Fibroblast of skin of right biceps (primary cell): ENCODE measurements around the gene SPC24.
"Not testable (repeated sequence)": the region's sequence is repeated elsewhere in the genome, so short reads cannot be mapped to it uniquely, and the experiment has no call there.

Source experiments
- DNase-seq: peaks from one replicate; pipeline ENCODE4 v3.0.0-alpha.2; 2013

Gene SPC24

GRCh38 chr19:11160440-11160768, 4.8 kb upstream of the SPC24 start:
- not testable (repeated sequence) for DNase-seq

GRCh38 chr19:11159598-11160439, 4.2 kb upstream of the SPC24 start:
- no peak for DNase-seq

DNA sequence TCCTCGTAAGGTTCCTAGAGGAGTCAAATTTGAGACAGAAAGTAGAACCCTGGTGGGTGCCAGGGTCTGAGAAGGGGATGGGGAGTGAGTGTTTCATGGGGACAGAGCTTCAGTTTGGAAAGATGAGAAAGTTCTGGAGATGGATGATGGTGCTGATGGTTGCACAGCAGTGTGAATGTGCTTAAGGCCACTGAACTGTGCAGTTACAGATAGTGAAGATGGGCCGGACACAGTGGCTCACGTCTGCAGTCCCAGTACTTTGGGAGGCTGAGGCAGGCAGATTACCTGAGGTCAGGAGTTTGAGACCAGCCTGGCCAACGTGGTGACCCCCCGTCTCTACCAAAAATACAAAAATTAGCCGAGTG, 917 bp downstream of the SPC24 start:
- DNase-seq, result no peak

DNA sequence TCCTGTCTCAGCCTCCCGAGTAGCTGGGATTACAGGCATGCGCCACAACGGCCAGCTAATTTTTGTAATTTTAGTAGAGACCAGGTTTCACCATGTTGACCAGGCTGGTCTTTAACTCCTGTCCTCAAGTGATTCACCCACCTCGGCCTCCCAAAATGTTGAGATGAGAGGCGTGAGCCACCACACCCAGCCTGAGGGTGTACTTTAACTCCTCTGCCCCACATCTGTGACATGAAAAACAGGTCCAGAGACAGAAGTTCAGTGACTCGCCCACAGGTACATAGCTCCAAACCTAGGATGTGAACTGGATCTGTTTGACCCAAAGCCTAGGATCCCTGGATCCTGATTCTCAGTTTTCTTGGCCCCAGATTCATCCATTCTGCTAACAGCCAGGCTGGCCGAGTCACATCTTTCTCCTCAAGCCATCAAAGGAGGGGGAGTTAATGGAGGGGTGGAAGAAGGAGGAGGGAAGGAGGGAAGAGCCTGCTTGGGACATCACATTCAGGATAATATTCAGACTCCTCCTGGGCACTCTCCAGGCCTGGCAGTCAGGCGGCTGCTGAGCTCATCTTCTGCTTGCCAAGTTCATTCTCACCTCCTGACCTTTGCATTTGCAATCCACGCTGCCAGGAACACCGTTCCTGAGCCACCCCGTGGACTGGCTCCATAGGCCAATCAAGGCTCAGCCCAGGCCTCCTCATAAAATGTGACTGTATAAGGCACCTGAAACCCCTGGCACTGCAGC, 3.1 kb downstream of the SPC24 start:
- peak; percentile 27 for DNase-seq

DNA sequence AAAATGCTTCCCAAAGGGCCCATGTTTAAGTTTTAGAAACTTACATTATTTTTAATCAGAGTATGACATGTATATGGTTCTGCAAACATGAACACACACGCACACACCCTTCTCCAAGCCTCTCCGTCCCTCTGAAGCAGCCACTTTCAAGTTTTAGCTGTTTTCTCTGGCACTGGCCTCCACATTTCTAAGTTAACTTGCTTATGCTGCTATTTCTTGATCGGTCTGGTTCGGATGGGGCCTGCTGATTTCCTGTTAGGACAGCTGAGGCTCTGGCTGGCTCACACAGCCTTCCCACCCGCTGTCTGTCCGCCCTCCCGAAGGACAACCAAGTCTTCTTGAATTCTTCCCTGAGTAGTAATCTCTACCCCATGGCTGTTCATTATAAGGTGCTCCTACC, 4.4 kb downstream of the SPC24 start:
- no peak for DNase-seq

GRCh38 chr19:11148001-11148400, 7.6 kb downstream of the SPC24 start:
- DNase-seq, result no peak

DNA sequence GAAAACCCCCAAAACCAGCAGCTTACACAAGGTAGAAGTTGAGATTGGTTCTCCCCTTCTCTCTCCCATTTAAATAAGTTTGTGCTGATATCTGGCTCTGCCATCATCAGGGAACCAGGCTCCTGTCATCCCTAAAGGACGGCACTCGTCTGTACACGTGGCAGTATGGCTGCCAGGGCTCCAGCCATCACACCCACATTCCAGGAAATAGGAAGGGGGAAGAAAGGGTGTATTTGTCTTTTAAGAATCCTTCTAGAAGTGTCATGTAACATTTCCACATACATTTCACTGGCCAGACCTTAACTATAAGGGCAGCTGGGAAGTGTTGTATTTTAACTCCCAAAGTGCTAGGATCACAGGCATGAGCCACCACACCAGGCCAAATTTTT, 10.1 kb downstream of the SPC24 start:
- no peak for DNase-seq

DNA sequence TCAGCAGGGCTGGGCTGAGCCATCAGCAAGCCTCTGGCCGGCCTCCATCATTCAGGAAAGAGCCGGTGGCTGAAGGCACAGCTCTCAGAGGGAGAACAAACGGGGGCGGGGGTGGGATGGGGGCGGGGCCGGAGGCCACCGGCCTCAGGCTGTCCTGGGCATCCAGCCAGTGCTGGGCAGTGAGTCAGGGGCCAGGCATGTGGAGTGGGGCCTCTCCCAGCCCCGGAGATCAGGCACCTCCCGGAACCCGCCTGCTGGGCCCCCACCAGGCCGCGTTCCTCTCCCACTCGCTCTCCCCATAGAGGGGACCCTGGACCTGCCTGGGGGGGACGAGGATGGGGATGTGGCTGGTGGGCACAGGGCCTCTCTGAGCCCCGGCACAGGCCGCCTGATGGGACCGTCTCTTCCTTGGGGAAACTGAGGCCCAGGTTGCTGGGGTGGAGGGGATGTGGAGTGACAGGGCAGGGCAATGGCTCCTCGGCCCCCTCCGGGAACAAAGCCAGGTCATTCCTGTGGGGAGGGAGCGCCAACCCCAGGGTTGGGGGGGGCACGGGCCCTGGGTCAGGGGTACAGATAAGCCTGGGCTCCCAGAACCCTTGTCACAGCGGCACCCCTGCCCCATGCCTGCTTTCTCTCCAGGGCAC, 12.9 kb downstream of the SPC24 start:
- DNase-seq, result peak; percentile 95

DNA sequence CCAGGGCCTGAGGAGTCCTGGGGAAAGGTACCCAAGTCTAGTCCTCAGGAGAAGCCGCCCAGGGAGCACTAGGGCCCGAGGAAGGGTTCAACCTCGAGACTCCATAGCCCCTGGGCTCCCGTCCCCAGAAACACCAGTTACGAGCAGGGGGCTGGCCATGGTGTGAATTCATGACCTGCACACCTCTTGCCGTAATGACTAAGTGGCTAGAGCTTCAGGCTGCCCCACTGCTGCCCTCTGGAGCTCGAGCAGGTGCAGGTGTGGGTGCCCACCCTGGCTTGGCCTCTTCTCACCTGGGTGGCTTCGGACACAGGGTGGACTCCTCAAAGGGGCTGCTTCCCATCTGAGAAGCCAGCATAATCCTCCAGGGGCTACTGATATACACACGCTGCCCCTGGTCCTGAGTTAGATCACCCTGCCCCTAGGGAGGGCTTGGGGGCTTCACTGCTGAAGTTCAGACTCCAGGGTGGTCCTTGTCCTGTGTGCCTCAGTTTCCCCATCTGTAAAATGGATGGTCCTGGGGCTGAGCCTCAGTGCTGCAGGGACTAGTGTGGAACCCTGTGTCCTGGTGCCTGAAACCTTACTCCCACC, 13.6 kb downstream of the SPC24 start:
- no peak for DNase-seq

DNA sequence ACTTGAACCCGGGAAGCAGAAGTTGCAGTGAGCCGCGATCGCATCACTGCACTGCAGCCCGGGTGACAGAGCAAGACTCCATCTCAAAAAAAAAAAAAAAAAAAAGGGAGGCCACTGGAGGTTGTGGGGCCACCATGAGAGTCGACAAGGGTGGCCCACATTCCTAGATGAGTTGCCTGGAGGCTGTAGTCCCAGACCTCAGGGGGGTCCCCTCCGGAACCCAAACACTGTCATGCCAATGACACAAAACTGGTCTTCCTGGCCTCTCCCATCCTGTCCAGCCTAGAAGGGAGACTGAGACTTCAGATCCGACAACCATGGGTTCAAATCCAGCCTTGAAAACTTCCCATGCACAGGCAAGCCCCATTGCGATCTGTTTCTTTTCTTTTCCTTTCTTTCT, 14.7 kb downstream of the SPC24 start:
- DNase-seq, result no peak

DNA sequence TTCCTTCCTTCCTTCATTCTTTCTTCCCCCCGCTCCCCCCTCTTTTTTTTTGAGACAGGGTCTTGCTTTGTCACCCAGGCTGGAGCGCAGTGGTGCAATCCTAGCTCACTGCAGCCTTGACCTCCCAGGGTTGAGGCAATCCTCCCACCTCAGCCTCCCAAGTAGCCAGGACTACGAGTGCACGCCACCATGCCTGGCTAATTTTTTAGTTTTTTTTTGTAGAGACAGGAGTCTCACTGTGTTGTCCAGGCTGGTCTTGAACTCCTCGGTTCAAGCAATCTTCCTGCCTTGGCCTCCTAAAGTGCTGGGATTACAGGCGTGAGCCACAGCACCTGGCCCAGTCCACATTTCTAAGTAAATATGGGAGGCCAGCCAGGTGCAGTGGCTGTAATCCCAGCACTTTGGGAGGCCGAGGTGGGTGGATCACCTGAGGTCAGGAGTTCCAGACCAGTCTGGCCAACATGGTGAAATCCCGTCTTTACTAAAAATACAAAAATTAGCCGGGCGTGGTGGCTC, 15.5 kb downstream of the SPC24 start:
- DNase-seq, result not testable (repeated sequence)

DNA sequence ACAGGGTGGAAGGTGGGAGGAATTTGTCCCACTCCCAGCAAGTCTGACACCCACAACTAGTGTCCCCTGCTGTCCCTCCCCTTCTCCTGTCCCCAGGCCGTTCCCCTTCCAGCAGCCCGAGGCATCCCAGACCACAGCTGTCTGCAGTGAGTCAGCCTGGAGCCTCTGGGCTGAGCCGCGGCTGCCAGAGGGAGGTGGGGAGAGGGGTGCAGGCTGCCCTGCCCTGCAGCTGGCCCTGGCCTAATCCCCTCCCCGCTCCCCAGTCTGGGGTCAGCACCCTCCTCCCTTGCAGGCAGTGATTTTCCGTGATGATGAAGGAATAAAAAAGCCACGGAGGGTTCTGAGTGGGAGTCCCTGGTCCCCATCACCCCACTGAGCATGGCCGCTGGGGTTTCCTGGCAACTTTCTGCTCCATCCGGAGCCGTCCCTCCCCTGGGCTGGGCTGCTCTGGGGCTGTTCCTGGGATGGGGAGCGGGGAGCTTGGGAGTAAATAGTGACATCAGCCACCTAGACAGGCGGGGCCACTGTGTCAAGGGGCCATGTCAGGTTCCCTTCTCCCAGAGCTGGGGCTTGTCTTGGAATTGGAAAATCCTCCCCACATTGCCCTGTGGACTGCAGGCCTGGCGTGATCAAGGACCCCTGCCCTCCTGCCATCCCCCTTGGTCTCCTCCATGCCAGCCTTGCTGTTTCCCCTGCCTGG, 16.8 kb downstream of the SPC24 start:
- peak; percentile 87 for DNase-seq

DNA sequence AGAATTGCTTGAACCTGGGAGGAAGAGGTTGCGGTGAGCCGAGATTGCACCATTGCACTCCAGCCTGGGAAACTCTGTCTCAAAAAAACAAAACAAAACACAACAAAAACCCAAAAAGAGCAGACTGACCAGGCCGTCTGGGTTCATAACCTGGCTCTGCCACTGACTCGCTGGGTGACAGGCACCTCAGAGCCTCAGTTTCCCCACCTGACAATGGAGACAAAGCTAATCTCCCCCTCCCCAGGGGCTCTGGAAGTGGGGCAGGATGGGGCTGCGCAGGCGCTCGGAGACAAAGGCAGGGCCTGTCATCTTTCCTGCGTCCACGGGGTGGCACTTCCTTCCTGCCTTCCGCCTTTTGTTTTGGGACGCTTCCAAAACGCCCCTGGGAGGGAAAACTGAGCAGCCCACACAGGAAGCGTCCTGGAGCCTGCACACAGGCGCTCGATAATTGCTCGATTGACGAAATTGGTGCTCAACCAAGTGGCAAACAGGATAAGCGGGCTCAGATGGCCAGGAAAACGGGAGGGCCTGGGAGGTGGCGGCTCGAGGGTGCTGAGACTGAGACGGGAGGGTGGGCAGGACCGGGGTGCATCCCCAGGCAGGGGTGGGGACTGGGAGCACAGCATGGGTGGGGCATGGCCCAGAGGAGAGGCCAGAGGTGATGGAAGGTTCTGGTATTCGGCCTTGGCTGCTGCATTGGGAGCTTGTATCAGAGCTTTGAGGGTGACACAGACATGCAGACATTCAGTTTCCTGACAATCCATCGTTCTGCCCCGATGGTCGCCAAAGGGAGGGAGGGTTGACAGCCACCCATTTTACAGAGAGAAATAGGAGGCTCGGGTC, 17.8 kb downstream of the SPC24 start:
- DNase-seq, result peak; percentile 94

DNA sequence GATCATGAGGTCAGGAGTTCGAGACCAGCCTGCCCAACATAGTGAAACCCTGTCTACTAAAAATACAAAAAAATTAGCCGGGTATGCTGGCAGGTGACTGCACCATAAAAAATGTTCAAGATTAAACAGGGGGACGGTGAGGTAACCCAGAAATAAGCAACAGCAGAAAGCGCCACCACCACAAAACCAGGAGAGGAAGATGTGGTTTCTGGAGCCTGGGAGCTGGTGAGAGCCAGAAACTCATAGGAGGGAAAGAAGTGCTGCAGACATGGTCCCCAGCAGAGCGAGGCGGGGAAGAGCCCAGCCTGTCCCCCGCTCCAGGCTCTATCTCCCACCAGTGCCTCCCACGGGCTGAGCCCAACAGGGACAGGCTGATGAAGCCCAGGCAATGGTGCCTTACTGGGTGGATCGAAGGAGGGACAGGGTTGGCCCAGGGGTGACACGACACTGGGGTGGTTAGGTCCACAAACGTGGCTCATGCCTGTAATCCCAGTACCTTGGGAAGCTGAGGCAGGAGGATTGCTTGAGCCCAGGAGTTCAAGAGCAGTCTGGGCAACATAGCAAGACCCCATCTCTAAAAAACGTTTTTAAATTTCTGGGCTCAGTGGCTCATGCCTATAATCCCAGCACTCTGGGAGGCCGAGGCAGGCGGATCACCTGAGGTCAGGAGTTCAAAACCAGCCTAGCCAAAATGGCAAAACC, 19.0 kb downstream of the SPC24 start:
- no peak for DNase-seq

- DNase-seq, result no peak
These were observed 24.1 kb downstream of the SPC24 start for GRCh38 chr19:11131471-11131870.

- peak; percentile 60 for DNase-seq
These were observed 24.6 kb downstream of the SPC24 start for GRCh38 chr19:11130824-11131455.

DNA sequence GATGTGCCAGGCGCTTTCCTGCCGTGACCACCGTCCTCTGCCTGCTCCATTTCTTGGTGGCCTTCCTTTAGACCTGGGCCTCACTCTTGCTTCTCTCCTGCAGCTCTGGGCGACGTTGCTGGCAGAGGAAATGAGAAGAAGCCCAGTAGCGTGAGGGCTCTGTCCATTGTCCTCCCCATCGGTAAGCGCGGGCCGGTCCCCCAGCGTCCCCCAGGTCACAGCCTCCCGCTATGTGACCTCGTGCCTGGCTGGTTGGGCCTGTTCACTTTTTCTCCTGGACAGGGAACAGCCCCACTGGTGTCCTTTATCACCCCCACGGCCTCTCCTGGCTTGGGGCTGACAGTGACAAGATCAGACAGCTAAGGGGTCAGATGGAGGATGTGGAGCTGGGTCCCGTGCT, 27.7 kb downstream of the SPC24 start:
- no peak for DNase-seq

DNA sequence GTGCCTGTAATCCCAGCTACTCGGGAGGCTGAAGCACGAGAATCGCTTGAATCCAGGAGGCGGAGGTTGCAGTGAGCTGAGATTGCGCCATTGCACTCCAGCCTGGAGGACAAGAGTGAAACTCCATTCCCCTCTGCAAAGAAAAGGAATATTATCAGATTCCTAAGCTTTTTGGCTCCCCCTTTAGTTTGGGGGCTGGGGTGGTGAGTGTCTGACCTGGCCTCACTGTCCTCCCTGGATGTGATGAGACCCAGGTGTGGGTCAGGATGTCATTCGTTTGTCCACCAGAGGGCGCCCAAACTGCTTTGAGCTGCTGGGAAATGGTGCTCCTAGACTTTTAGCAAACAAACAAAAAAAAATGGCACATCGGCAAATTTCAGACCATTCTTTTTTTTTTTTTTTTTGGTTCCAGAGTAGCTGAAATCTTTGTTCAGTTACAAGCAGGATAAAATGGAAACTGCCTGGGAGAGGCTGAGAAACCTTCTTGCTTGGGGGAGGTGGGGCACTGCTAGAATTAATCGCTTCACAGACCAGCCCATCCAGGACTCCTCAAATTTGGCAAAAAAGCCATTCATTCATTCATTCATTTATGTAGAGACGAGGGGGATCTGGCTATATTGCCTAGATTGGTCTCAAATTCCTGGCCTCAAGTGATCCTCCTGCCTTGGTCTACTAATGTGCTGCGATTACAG, 29.4 kb downstream of the SPC24 start:
- DNase-seq, result peak; percentile 65

DNA sequence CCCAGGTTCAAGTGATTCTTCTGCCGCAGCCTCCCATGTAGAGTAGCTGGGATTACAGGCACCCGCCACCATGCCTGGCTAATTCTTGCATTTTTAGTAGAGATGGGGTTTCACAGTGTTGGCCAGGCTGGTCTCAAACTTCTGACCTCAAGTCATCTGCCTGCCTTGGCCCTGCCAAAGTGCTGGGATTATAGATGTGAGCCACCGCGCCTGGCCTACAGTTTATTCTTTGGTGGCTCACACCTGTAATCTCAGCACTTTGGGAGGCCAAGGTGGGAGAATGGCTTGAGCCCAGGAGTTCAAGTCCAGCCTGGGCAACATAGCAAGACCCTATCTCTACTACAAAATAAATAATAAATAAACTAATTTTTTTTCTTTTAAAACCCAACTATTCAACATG, 31.4 kb downstream of the SPC24 start:
- DNase-seq, result not testable (repeated sequence)

- no peak for DNase-seq
These were observed 32.5 kb downstream of the SPC24 start for GRCh38 chr19:11123114-11123513.
